GM12873 (cell line): Measurements from ENCODE around the gene PPP1R2B.

Source experiments
- TF ChIP-seq, protein P1 (sequence below): IDR thresholded peaks from 2 replicates; pipeline ENCODE4 v1.5.1; 2012; ENCODE audit warnings: low read depth, mild to moderate bottlenecking, moderate library complexity, low read length, control low read depth; ENCODE audit not compliant: insufficient read depth; ENCODE audit errors: missing control alignments

Gene PPP1R2B

DNA sequence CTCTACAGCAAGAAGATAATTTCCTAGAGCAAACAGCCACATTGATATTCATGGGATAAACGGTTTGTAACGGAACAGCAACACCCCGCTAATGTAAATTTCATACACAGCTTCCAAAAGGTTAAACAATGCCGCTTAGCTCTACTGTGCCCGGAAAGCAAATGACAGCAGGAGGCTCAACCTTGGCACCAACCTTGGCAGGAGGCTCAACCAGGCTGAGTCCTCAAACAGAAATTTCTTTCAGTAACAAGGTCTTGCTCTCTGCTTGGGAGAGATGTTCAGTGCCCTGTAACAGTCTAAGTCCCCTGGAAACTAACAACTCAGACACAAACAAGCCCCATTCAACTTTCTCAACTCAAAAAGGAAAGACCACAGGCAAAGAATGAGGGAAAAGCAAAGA lies 11.1 kb upstream of the PPP1R2B start:
- TF ChIP-seq, protein P1, sequence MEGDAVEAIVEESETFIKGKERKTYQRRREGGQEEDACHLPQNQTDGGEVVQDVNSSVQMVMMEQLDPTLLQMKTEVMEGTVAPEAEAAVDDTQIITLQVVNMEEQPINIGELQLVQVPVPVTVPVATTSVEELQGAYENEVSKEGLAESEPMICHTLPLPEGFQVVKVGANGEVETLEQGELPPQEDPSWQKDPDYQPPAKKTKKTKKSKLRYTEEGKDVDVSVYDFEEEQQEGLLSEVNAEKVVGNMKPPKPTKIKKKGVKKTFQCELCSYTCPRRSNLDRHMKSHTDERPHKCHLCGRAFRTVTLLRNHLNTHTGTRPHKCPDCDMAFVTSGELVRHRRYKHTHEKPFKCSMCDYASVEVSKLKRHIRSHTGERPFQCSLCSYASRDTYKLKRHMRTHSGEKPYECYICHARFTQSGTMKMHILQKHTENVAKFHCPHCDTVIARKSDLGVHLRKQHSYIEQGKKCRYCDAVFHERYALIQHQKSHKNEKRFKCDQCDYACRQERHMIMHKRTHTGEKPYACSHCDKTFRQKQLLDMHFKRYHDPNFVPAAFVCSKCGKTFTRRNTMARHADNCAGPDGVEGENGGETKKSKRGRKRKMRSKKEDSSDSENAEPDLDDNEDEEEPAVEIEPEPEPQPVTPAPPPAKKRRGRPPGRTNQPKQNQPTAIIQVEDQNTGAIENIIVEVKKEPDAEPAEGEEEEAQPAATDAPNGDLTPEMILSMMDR, result no peak

DNA sequence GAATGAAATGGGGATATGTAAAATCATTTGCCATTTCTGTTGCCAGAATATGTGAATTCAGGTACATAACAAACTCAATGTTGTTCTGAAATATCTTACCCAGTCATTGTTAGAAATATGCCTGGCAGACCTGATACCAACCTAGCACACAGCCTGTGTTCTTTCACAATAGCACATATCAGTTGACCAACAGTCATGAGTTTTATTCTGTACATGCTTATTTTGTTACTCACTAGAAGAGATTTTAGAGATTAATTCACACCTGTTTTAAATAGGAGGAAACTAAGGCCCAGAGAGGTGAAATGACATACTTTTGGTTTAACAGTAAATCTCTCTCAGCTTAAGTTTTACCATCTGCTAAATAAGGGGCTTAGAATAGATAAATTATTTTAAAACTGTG lies 8.4 kb upstream of the PPP1R2B start:
- TF ChIP-seq, protein P1, result no peak

DNA sequence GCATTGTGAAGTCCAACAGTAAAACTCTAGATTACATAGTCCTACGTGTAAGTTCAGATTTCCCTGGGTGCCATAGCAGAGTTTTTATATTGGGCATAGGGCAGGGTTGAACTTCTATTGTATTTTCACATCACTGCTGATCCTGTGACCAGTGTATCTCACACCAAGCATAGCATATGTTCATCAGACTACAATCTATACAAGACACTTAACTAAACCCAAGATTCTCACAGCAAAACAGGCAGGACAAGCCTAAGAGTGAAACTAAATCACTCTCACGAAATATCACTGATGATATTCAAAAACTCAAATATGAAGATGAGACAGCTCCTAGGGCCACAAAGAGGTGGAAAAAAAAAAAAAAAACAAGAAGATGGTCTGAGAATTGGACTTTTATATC lies 3.2 kb upstream of the PPP1R2B start:
- TF ChIP-seq, protein P1, result no peak

DNA sequence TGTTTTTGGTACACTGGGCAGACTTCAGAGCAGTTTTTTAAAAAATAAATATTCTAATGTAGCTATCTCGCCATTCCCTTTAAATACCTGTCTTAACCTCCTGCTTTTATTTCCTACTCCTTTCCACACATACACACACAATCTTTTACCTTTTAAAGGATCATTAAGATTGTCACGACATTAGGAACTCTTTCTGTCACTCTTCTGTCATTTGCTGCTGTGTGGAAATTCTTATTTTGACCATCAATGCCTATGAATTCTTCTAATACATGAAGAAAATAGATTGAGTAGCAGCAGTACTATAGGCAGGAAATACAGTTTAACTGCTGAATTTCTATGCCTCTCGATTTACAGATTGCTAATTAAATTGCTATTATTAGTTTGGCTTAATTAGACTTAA lies 1.8 kb downstream of the PPP1R2B start:
- TF ChIP-seq, protein P1, result no peak

DNA sequence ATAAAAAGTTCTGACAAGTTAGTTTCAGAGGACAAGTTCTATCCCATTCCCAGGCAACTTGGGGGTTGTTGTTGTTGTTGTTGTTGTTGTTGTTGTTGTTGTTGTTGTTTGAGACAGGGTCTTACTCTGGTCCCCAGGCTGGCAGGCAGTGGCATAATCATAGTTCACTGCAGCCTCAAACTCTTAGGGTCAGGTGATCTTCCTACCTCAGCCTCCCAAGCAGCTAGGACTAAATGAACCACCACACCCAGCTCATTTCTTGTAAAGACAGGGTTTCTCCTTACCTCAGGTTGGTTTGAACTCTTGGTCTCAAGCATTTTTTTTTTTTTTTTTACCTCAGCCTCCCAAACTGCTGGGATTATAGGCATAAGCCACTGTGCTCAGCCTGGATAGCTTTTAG lies 15.3 kb downstream of the PPP1R2B start:
- TF ChIP-seq, protein P1, result no peak

DNA sequence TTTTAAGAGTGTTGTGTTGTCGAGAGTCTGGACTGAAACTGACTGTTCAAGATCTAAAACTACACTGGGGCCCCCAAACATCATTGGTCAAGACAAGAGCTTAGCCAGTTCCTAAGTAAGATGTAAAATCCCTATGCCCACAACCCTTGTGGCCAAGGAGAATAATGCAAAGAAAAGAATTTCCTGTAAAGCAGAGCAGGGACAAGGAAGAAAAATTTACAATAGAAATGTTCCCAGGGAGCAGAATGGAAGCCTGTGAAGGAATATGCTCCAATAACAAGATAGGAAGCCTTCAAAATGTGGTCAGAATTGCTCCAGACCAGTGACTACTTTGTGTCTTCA lies 20.4 kb downstream of the PPP1R2B start:
- TF ChIP-seq, protein P1, result no peak

DNA sequence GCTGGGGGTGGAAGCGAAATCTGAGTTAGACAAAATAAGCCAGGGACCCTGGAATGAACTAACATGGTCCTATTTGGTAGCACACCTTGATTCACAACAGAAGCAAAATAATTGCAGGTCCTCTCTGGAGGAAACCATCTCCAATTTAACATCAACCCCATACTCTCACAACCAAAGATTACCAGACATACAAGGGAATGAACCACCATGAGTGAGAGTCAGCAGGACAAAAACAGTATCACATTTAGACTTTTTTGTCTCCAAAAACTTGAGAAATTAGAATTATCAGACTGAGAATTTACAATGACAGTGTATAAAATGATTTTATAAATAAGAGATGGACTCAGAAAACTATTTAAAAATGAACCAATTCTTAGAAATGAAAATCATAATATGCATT lies 21.1 kb downstream of the PPP1R2B start:
- TF ChIP-seq, protein P1, result no peak
